NCI-H1048 (cell line): ENCODE results near the gene POU2F1.

ENCODE experiments used
- DNase-seq: peaks from one replicate; lab custom pipeline; 2025; lab: John Stamatoyannopoulos, UW

POU2F1 gene

DNA sequence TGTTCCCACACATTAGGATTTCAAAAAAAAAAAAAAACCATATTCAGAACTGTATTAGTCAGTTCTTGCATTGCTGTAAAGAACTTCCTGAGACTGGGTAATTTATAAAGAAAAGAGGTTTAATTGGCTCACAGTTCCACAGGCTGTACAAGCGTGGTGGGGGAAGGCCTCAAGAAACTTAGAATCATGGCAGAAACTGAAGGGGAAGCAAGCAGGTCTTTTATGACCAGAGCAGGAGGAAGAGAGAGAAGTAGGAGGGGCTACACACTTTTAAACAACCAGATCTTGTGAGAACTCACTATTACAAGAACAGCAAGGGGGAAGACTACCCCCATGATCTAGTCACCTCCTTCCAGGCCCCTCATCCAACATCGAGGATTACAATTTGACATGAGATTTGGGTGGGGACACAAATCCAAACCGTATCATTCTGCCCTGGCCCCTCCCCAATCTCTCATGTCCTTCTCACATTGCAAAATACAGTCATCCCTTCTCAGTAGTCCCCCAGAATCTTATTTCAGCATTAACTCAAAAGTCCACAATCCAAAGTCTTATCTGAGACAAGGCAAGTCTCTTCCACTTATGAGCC, 51.8 kb downstream of the POU2F1 start:
- DNase-seq: no peak

GRCh38 chr1:167273027-167273800, 52.5 kb downstream of the POU2F1 start:
- no peak for DNase-seq

- DNase-seq: no peak
These were observed 53.4 kb downstream of the POU2F1 start for GRCh38 chr1:167274061-167274460.

- DNase-seq: no peak
These were observed 56.3 kb downstream of the POU2F1 start for GRCh38 chr1:167276969-167277368.

DNA sequence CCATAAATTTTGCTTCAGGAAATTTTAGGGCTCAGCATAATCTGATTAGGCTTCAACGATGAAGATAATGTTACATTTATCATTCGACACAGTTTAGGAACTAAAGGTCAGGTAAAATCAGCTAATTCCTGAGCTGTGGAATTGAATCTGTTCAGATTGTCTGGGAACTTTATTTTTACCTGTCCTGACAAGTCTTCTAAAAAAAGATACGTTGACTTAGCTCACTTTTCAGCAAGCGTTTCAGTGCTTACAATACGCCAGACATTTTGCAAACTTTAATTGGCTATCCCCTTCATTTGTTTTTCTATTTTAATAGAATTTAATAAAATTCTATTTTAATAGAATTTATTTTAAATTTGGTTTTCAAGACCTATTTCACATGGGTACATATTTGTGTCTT, 57.8 kb downstream of the POU2F1 start:
- no peak for DNase-seq

GRCh38 chr1:167280912-167281311, 60.2 kb downstream of the POU2F1 start:
- DNase-seq: no peak

DNA sequence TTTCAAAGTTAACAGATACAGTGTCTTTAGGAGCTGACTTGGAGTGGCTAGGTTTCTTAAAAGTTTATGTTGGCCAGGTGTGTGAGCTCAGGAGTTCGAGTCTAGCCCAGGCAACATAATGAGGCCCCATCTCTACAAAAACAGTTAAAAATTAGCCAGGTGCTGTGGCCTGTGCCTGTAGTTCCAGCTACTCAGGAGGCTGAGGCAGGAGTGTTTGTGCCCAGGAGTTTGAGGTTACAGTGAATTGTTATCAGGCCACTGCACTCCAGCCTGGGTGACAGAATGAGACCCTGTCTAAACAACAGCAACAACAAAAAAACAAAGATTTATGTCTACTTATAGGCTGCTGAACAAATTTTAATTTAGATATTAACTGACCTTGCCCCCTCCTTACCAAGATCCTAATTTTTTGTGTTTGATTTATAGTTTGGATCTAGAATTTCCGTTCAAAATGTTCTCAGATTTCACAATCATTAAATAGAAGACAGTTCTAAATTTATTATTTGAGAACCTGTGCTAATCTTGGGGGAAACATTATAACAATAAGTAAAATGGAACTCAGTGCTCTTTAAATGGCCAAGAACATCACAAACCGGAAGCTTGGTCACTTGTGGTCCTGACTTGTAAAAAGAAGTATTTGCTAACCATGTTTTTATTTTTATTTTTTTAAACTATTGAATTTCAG, 67.8 kb downstream of the POU2F1 start:
- DNase-seq: no peak

DNA sequence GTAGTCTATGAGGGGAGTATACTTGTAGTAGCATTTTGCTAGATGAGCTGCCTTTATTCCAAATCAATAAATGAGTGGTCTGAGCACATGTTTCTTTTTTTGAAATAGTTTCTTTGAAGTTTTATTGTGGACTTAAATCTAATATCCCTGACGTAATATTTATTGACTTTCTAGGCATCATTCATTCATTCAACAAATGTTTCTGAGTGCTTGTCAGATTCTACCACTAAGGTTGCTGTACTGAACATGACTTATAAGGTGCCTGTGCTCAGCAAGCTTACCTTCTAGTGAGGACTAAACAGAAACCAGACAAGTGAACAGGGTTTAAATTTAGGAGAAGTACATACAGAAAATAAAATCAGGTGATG, 68.4 kb downstream of the POU2F1 start:
- DNase-seq: no peak

DNA sequence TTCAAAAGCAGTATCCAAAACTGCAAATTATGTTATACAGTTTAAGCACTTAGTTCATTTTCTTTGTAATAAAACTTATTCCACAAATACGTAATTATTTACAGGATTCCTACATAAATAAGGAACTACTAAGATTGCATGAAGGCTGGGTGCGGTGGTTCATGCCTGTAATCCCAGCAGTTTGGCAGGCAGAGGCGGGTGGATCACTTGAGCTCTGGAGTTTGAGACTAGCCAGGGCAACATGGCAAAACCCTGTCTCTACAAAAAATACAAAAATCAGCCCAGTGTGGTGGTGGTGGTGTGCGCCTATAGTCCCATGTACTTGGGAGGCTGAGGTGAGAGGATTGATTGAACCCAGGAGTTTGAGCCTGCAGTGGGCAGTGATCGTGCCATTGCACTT, 69.3 kb downstream of the POU2F1 start:
- DNase-seq: no peak

- no peak for DNase-seq
These were observed 71.0 kb downstream of the POU2F1 start for GRCh38 chr1:167291539-167292185.

DNA sequence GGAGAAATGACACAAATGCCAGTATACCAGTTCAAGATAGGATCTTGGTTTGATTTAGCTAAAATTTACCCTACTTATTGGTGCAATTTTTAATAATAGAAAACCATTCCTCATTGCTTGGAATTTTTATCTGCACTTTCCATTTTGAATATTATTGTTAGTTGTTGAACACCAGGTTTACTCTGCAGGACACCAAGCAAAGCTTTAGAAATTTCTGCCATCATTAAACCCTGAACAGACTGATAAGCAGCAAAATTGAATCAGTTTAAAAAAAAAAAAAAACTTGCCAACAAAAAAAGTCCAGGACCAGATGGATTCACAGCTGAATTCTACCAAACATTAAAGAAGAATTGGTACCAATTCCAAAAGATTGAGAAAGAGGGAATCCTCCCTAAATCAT, 71.5 kb downstream of the POU2F1 start:
- DNase-seq: no peak

DNA sequence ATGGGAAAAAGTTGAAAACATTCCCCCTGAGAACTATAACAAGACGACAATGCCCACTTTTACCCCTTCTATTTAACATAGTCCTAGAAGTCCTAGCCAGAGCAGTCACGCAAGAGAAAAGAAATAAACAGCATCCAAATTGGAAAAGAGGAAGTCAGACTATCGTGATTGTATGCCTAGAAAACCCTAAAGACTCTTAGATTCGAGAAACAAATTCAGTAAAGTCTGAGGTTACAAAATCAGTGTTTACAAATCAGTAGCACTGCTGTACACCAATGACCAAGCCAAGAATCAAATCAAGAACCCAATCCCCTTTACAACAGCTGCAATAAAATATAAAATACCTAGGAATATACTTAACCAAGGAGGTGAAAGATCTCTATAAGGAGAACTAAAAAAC, 72.4 kb downstream of the POU2F1 start:
- no peak for DNase-seq

GRCh38 chr1:167294528-167294927, 73.8 kb downstream of the POU2F1 start:
- no peak for DNase-seq

- DNase-seq: no peak
These were observed 76.8 kb downstream of the POU2F1 start for GRCh38 chr1:167297222-167298214.

GRCh38 chr1:167298325-167298724, 77.6 kb downstream of the POU2F1 start:
- DNase-seq: no peak

DNA sequence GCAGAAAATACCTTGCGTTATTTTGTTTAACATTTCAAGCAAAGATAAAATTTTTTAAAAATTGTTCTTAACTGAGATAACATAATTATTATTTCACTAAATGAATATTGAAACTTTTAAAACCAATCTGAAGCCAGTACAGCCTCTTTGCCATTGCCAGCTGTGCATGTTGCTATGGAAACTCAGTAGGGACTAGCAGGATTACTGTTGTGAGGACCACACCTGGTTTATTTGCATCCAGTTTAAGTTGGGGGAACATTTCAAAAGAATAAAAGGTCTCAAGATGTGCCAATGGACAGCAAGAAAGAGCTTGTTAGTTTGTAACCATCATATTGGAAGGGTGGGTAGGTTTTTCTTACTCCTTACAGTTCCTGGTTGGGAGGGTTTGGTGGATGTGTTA, 80.7 kb downstream of the POU2F1 start:
- DNase-seq: no peak

DNA sequence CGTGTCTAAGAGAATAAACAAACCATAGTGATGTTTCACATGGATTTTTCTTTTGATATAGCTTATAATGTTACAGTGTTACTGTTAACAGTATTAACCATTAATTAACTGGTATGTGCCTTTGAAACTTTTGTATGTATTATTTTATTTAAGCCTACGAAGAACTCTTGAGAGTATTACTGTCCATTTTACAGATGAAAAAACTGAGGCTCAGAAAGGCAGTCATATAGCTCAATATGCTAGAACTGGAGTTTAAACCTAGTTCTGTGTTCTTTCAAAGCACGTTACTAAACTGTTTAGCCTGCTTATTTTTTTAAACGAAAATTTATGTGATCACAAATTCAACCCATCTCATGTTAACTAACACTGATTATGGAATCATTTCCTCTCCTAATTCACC, 83.5 kb downstream of the POU2F1 start:
- DNase-seq: no peak

DNA sequence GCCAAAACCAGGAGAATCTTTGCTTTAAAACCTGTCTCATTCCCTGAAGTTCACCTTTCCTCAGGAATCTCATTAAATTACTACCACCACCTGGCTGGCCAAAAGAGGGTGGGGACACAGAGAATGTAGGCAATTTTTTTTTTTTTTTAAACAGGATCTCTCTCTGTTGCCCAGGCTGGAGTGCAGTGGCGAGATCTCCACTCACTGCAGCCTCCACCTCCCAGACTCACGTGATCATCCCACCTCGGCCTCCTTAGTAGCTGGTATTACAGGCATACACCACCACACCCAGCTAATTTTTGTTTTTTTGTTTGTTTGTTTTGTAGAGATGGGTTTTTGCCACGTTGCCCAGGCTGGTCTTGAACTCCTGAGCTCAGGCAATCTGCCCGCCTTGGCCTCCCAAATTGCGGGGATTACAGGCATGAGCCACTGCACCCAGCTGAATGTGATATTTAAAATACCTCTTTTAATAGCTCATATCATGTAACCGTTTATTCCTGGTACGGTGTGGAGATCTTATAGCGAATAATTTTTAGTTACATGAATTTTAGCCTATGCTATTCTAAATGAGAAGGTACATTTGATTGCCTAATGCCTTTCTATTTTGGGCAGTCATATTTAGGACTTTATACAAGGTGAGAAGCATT, 84.5 kb downstream of the POU2F1 start:
- DNase-seq: no peak

- no peak for DNase-seq
These were observed 85.1 kb downstream of the POU2F1 start for GRCh38 chr1:167305706-167306277.

DNA sequence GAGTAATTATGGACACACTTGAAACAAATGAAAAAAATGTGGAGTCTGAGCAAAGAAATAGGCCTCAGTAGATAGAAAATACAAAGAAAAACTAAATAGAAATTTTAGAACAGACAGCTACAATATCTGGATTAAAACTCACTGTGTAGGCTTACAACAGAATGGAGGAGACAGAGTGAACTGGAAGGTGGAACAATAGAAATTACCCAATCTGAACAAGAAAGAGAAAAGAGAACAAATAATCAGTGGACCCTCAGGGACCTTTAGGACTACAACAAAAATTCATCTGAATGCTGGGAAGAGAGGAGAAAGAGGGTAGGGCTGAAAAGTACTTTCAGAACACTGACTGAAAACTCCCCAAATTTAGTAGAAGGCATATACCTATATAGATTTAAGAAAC, 90.0 kb downstream of the POU2F1 start:
- no peak for DNase-seq

DNA sequence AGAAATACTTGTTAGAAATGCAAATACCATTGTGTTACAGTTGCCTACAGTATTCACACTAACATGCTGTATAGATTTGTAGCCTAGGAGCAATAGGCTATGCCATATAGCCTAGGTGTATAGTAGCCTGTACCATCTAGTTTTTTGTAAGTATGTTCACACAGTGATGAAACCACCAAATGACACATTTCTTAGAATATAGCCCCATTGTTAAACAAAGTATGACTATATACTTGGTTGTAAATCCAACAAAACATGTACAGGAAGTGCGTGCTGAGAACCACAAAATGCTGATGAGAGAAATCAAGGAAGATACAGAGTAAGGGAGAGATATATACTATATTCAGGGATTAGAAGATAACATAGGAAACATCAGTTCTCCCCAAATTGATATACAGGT, 92.2 kb downstream of the POU2F1 start:
- DNase-seq: no peak
